Activated CD4-positive, alpha-beta memory T cell treated with anti-CD3 and anti-CD28 coated beads for 36 hours (primary cell): Measurements from ENCODE around the gene KCNJ10. TPM values are rescaled to one million over a fixed set of nuclear protein-coding genes. Genes with fewer than 3 reads are reported as not detected.

Experiments used
- CTCF ChIA-PET: fragments of 350-600 bp; sonication (Branson Sonifier 250); formaldehyde crosslinking; loops from one replicate; lab custom pipeline; 2021; ENCODE audit warnings: antibody characterized with exemption, inconsistent platforms; lab: Charles Lee
- POLR2A ChIA-PET: fragments of 350-600 bp; sonication (Branson Sonifier 250); formaldehyde crosslinking; loops from one replicate; lab custom pipeline; 2021; ENCODE audit warnings: antibody characterized with exemption; lab: Charles Lee
- DNase-seq: peaks from one replicate; pipeline ENCODE4 v3.0.0-alpha.2; 2020
- H3K27ac Mint-ChIP-seq: one replicate; pipeline ENCODE4 v1.8.0; 2021; ENCODE audit warnings: mixed read lengths
- H3K27me3 Mint-ChIP-seq: one replicate; pipeline ENCODE4 v1.8.0; 2021; ENCODE audit warnings: mixed read lengths
- H3K36me3 Mint-ChIP-seq: one replicate; pipeline ENCODE4 v1.8.0; 2021; ENCODE audit warnings: mixed read lengths
- H3K4me1 Mint-ChIP-seq: one replicate; pipeline ENCODE4 v1.8.0; 2021; ENCODE audit warnings: low read depth, mixed read lengths
- H3K4me3 Mint-ChIP-seq: one replicate; pipeline ENCODE4 v1.8.0; 2021; ENCODE audit warnings: mild to moderate bottlenecking, mixed read lengths
- H3K9me3 Mint-ChIP-seq: one replicate; pipeline ENCODE4 v1.8.0; 2021; ENCODE audit warnings: mixed read lengths
- intact Hi-C: fragments of 100-400 bp; cut with micrococcal nuclease; formaldehyde crosslinking; loops from one replicate; pipeline ENCODE4 v1.15.1; 2023
- total RNA-seq, 2 experiments: library from RNA; stranded (reverse); gene quantifications; one replicate each; pipeline ENCODE4 v1.2.3, GENCODE V29; 2021

Gene KCNJ10
- total RNA-seq, 2 experiments from 2014 or later, result not detected

DNA sequence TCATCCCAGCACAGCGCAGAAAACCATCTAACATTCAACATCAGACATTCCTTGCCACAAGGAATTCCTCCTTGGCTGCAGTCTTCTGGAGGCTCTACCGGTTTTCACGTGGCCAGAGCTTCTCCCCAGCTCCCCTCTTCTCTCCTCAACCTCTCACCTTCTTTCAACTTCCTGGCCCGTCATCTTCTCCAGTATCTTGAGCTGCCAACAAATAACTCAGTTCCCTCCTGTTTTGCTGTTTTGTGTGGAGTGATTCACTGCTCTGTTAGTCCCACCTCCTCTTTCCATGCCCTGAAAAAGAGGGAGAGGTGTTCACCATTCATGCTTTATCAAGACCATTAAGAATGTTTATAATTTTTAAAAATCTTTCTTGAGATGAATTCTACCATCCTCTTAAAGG lies 70.8 kb downstream of the KCNJ10 start:
- H3K27ac Mint-ChIP-seq, result no peak overlapping the region
- ChIA-PET POLR2A (no interaction called here), CTCF (interaction anchor here (2.2 to 11.8 kb wide), 2 partner anchors 9 to 65 kb away, joined by 13 to 311 read pairs; no protein-coding TSS in a partner anchor)
- no peak overlapping the region for H3K4me3 Mint-ChIP-seq
- H3K9me3 Mint-ChIP-seq, result no peaks in the 10 kb centered on the region
- intact Hi-C loops, result no loop called here
- no peak for DNase-seq
- no peaks in the 10 kb centered on the region for H3K4me1 Mint-ChIP-seq
- H3K27me3 Mint-ChIP-seq, result peaks cover 5% of the 10 kb centered on the region
- H3K36me3 Mint-ChIP-seq, result no peaks in the 10 kb centered on the region

DNA sequence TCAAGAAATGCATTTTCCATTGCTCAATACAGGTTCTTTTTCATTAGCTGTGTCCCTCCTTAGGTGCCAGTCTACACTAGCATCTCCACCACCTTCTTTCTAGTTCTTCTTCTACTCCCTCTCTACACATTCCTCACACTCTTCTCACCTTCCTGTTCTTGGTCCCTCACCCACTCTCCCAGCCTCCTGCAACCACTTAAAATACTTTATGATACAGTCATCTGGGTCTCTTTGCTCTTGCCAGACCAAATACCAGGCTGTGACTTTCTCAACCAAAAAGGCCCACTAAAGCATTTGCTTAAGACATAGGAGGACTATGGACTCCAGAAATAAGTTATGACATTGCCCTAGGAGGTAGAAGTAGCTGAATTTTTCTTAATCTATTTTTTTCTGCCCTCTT lies 73.3 kb downstream of the KCNJ10 start:
- no peak overlapping the region for H3K27ac Mint-ChIP-seq

DNA sequence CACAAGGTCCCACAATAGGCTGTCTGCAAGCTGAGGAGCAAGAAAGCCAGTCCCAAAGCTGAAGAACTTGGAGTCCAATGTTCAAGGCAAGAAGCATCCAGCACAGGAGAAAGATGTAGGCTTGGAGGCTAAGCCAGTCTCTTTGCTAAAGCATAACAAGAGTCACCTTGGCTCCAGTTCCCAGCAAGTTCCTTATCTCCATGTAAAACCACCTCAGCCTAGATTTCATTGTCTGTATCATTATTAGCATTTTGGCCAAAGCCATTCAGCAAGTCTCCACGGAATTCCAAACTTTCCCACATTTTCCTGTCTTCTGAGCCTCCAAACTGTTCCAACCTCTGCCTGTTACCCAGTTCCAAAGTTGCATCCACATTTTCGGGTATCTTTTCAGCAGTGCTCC lies 75.1 kb downstream of the KCNJ10 start:
- ChIA-PET POLR2A (no interaction called here), CTCF (no interaction called here)
- H3K4me1 Mint-ChIP-seq, result peaks cover 5% of the 10 kb centered on the region
- no peak overlapping the region for H3K4me3 Mint-ChIP-seq
- peaks cover 7% of the 10 kb centered on the region for H3K27me3 Mint-ChIP-seq
- H3K27ac Mint-ChIP-seq, result no peak overlapping the region
- DNase-seq, result no peak
- intact Hi-C loops, result no loop called here
- H3K36me3 Mint-ChIP-seq, result no peaks in the 10 kb centered on the region
- H3K9me3 Mint-ChIP-seq, result no peaks in the 10 kb centered on the region

More for the DNA sequence above, 73.3 kb downstream of the KCNJ10 start:
- DNase-seq, result no peak
- Mint-ChIP-seq H3K4me3 (no peak overlapping the region), H3K9me3 (no peaks in the 10 kb centered on the region), H3K36me3 (no peaks in the 10 kb centered on the region), H3K4me1 (peaks cover 1% of the 10 kb centered on the region), H3K27me3 (peaks cover 5% of the 10 kb centered on the region)
- intact Hi-C loops, result no loop called here
- CTCF ChIA-PET, result interaction anchor here (1.7 kb wide), 1 partner anchor 10 kb away, joined by 8 read pairs; no protein-coding TSS in a partner anchor
- POLR2A ChIA-PET, result no interaction called here

DNA sequence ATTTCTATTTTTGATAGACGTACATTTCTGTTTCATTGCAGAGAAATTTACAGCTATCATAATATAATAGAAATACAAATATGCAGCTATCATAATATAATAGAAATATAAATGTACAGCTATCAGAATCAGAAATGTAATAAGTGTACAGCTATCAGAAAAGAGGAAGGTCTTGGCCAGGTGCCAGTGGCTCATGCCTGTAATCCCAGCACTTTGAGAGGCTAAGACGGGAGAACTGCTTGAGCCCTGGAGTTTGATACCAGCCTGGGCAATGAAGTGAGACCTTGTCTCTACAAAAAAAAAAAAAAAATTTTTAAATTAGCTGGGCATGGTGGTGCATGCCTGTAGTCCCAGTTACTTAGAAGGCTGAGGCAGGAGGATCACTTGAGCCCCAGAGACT lies 76.0 kb downstream of the KCNJ10 start:
- CTCF ChIA-PET, result interaction anchor here (3.5 kb wide), 1 partner anchor 12 kb away, joined by 34 read pairs; no protein-coding TSS in a partner anchor
- no peaks in the 10 kb centered on the region for H3K36me3 Mint-ChIP-seq
- no peak overlapping the region for H3K27ac Mint-ChIP-seq
- peaks cover 4% of the 10 kb centered on the region for H3K27me3 Mint-ChIP-seq
- no peak overlapping the region for H3K4me3 Mint-ChIP-seq
- DNase-seq, result no peak
- H3K4me1 Mint-ChIP-seq, result peaks cover 5% of the 10 kb centered on the region
- POLR2A ChIA-PET, result no interaction called here
- no peaks in the 10 kb centered on the region for H3K9me3 Mint-ChIP-seq
- intact Hi-C loops, result no loop called here

DNA sequence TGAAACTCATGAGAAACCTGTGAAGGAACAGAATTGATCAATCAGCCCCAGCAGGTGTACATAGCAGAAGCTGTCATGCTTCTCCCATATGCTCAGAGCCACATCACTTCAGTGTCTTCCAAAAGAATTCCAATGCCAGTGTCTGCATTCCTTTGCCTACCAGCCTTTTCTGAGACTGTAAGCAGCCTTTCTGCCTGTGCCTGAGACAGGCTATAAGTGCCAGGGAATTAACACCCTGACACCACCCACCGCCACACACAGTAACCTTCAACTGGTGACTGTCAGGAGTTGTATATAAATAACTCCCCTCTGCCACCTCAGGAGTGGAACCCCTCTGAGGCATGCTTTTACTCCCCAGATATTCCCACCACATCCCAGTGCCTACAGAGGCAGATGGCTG lies 77.8 kb downstream of the KCNJ10 start:
- DNase-seq, result no peak
- H3K4me1 Mint-ChIP-seq, result peaks cover 5% of the 10 kb centered on the region
- POLR2A ChIA-PET, result no interaction called here
- no peak overlapping the region for H3K27ac Mint-ChIP-seq
- H3K4me3 Mint-ChIP-seq, result no peak overlapping the region
- CTCF ChIA-PET, result interaction anchor here (1.0 to 3.5 kb wide), 4 partner anchors 9 to 193 kb away, joined by 3 to 34 read pairs (median 3); no protein-coding TSS in a partner anchor
- H3K36me3 Mint-ChIP-seq, result no peaks in the 10 kb centered on the region
- intact Hi-C loops, result no loop called here
- no peaks in the 10 kb centered on the region for H3K9me3 Mint-ChIP-seq
- H3K27me3 Mint-ChIP-seq, result peaks cover 1% of the 10 kb centered on the region

DNA sequence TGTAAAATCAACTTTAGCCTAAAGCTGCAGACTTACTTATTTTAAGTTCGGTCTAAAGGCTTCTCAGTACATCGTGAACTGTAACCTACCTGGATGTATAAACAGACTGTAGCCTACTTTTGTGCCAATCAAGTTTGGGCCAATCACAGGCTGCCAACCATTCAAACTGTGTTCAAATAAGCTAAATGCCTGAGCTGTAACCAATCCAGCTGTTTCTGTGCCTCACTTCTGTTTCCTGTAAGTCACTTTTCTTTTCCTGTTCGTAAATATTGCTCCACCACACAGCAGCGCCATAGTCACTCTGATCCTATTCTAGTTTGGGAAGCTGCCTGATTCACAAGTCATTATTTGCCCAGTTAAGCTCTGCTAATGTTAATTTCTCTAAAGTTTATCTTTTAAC lies 78.4 kb downstream of the KCNJ10 start:
- DNase-seq, result peak; percentile 24
- peaks cover 1% of the 10 kb centered on the region for H3K27me3 Mint-ChIP-seq
- no peak overlapping the region for H3K4me3 Mint-ChIP-seq
- H3K36me3 Mint-ChIP-seq, result no peaks in the 10 kb centered on the region
- H3K27ac Mint-ChIP-seq, result no peak overlapping the region
- ChIA-PET POLR2A (no interaction called here), CTCF (interaction anchor here (1.0 to 3.5 kb wide), 3 partner anchors 10 to 192 kb away, joined by 3 to 34 read pairs (median 3); no protein-coding TSS in a partner anchor)
- intact Hi-C loops, result no loop called here
- no peaks in the 10 kb centered on the region for H3K9me3 Mint-ChIP-seq
- peaks cover 5% of the 10 kb centered on the region for H3K4me1 Mint-ChIP-seq

DNA sequence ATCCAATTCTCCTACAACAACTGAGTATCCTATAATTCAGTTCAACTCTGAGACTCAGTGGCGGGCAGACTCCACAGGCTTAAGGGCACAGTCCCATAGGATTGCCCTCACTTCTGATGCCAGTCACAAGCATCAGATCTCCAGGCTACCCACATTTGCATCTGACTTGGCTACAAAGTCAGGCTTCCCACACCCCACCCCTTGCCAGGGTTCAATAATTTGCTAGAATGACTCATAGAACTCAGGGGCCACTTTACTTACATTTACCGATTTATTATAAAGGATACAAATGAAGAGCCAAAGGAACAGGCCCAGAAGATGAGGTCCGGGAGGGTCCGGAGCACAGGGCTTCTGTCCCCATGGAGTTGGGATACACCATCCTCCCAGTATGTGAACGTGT lies 80.0 kb downstream of the KCNJ10 start:
- DNase-seq, result no peak
- intact Hi-C loops, result no loop called here
- Mint-ChIP-seq H3K27ac (no peak overlapping the region), H3K36me3 (no peaks in the 10 kb centered on the region), H3K27me3 (peaks cover 2% of the 10 kb centered on the region), H3K4me3 (no peak overlapping the region), H3K4me1 (peaks cover 5% of the 10 kb centered on the region), H3K9me3 (no peaks in the 10 kb centered on the region)
- CTCF ChIA-PET, result no interaction called here
- POLR2A ChIA-PET, result no interaction called here

DNA sequence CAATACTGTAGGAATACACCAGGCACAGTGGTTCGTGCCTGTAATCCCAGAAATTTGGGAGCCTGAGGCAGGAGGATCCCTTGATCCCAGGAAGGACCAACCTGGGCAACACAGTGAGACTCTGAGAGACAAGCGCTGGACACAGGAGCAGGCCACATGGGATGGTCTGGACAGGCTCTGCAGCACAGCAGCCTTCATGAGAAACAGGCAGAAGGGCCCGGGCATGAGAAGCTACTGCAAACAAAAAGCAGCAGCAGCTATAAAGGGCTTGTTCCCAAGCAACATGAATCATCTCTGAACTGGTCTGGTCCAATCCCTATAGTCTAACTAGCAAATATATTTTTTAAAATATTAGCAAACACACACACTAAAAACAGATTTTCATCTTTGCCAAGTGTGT lies 80.4 kb downstream of the KCNJ10 start:
- no peak for DNase-seq
- POLR2A ChIA-PET, result no interaction called here
- CTCF ChIA-PET, result interaction anchor here (1.1 kb wide), 1 partner anchor 18 kb away, joined by 3 read pairs; no protein-coding TSS in a partner anchor
- Mint-ChIP-seq H3K9me3 (no peaks in the 10 kb centered on the region), H3K27me3 (peaks cover 5% of the 10 kb centered on the region), H3K4me3 (no peak overlapping the region), H3K4me1 (peaks cover 5% of the 10 kb centered on the region), H3K27ac (no peak overlapping the region), H3K36me3 (no peaks in the 10 kb centered on the region)
- intact Hi-C loops, result no loop called here

DNA sequence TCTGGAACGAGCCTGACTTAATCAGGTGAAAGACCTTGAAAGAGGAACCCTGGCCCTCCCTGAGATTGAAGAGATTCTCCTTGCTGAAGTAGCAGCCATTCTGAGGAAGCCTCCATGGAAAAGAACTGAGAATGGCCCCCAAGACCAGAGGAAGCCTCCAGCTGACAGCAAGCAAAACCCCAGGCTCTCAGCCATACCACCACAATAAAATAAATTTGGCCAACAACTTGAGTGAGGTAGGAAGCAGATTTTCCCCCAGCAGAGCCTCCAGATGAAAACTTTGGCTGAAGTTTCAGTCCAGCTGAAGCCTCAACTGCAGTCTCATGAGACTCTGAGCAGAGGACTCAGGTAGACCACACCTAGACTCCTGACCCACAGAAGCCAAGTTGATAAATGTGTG lies 82.0 kb downstream of the KCNJ10 start:
- CTCF ChIA-PET, result interaction anchor here (1.1 kb wide), 1 partner anchor 20 kb away, joined by 3 read pairs; no protein-coding TSS in a partner anchor
- intact Hi-C loops, result no loop called here
- POLR2A ChIA-PET, result no interaction called here

DNA sequence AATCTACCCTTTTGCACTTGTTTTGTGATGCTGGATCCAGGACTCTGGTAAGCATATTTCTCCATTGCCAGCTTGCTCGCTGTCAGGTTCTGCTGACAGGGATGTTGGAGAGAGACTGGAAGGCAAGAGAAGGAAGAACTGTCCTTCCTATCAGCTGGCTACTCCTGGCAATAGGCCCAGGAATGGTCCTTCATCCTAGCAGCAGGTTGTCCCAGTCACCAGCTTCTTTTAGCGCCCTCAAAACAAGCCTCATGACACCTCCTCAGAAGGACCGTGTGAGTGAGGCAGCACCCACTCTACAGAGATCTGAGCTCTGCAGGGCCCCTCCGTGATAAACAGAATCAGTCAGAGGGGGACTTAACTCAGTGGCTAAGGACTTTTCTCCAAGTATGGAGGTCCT lies 82.8 kb downstream of the KCNJ10 start:
- intact Hi-C loops, result no loop called here

More for the DNA sequence above, 82.0 kb downstream of the KCNJ10 start:
- H3K27ac Mint-ChIP-seq, result no peak overlapping the region
- H3K9me3 Mint-ChIP-seq, result no peaks in the 10 kb centered on the region
- no peaks in the 10 kb centered on the region for H3K36me3 Mint-ChIP-seq
- H3K27me3 Mint-ChIP-seq, result peaks cover 7% of the 10 kb centered on the region
- peaks cover 5% of the 10 kb centered on the region for H3K4me1 Mint-ChIP-seq
- DNase-seq, result no peak
- no peak overlapping the region for H3K4me3 Mint-ChIP-seq

DNA sequence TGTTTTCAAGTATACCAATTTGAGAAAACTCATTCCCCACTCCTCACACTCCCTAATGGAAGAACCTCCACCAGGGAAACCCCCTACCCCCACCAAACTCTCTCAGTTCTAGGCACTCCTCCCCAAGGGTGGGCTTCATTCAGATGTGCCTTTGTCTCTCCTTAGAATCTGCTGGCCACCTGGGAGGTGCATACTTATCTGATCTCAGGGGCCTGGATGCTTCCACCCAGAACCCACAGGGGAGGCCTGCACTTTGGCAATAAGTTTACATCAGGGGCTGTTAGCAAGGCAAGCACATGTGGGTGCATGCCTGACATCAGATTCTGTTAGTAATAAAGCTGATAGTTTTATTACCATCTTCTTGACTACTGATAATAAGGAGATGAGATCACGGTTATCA lies 83.4 kb downstream of the KCNJ10 start:
- Mint-ChIP-seq H3K4me1 (peaks cover 2% of the 10 kb centered on the region), H3K27ac (no peak overlapping the region), H3K36me3 (no peaks in the 10 kb centered on the region), H3K27me3 (peaks cover 16% of the 10 kb centered on the region), H3K4me3 (no peak overlapping the region), H3K9me3 (no peaks in the 10 kb centered on the region)
- ChIA-PET POLR2A (no interaction called here), CTCF (interaction anchor here (0.9 kb wide), 1 partner anchor 22 kb away, joined by 3 read pairs; no protein-coding TSS in a partner anchor)
- DNase-seq, result no peak
- intact Hi-C loops, result no loop called here

More for the DNA sequence above, 82.8 kb downstream of the KCNJ10 start:
- Mint-ChIP-seq H3K27ac (no peak overlapping the region), H3K4me1 (peaks cover 5% of the 10 kb centered on the region), H3K36me3 (no peaks in the 10 kb centered on the region), H3K27me3 (peaks cover 12% of the 10 kb centered on the region), H3K4me3 (no peak overlapping the region), H3K9me3 (no peaks in the 10 kb centered on the region)
- ChIA-PET POLR2A (no interaction called here), CTCF (interaction anchor here (1.1 kb wide), 1 partner anchor 20 kb away, joined by 3 read pairs; no protein-coding TSS in a partner anchor)
- DNase-seq, result no peak

DNA sequence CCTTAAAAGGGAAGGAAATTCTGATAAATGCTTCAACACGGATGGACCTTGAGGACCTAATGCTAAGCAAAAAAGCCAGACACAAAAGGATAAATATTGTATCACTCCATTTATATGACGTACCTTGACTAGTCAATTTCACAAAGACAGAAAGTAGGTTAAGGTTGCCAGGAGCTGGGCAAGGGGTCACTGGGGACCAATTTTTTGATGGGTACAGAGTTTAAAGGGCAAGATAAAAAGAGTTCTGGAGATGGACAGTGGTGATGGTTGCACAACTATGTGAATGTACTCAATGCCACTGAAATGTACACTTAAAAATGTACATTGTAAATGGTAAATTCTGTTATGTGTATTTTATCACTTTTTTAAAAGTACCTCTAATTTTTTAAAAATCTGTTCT lies 83.9 kb downstream of the KCNJ10 start:
- Mint-ChIP-seq H3K27ac (no peak overlapping the region), H3K9me3 (no peaks in the 10 kb centered on the region), H3K4me3 (no peak overlapping the region), H3K4me1 (no peaks in the 10 kb centered on the region), H3K36me3 (no peaks in the 10 kb centered on the region), H3K27me3 (peaks cover 14% of the 10 kb centered on the region)
- DNase-seq, result no peak
- POLR2A ChIA-PET, result no interaction called here
- CTCF ChIA-PET, result interaction anchor here (0.9 to 1.1 kb wide), 3 partner anchors 21 to 188 kb away, joined by 3 to 4 read pairs (median 3); no protein-coding TSS in a partner anchor
- intact Hi-C loops, result no loop called here

DNA sequence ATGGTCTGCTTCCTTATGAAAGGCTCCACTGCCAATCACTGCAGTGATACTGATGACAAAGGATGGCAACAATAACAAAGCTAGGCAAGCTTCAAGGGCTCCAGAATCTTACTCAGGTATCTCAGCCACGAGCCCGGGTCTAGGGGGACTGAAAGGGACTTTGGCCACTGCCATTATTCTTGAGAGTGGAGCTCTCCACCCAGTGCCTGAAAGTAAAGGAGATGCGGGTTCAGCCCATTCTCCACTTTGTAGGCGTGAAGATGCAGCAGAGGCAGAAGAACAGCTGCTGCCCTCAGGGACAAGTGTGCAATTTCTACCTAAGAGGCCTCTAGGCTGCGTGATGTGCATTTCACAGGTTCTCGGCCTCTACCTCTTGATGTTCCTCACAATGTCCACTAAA lies 84.5 kb downstream of the KCNJ10 start:
- Mint-ChIP-seq H3K4me3 (no peak overlapping the region), H3K4me1 (no peaks in the 10 kb centered on the region), H3K27ac (no peak overlapping the region), H3K36me3 (no peaks in the 10 kb centered on the region), H3K27me3 (peaks cover 17% of the 10 kb centered on the region), H3K9me3 (no peaks in the 10 kb centered on the region)
- ChIA-PET CTCF (interaction anchor here (1.1 kb wide), 2 partner anchors 22 to 187 kb away, joined by 3 to 4 read pairs; no protein-coding TSS in a partner anchor), POLR2A (no interaction called here)
- DNase-seq, result no peak
- intact Hi-C loops, result no loop called here
